Activated T-helper 17 cell treated with anti-CD3 and anti-CD28 coated beads, Interleukin-2, amount 50 U/mL, for 72 hours (primary cell): ENCODE measurements around the gene NTRK1. TPM values are rescaled to one million over a fixed set of nuclear protein-coding genes. Genes with fewer than 3 reads are reported as not detected.
A peak's percentile ranks its signal among the peaks of the same experiment; 100 is the strongest.

Source experiments
- ATAC-seq: fragments of 150-1000 bp; cut with Tn5 transposase; replicated peaks from 2 replicates; pipeline ENCODE4 v1.10.0; 2021; ENCODE audit warnings: mild to moderate bottlenecking, moderate library complexity
- H3K27ac Mint-ChIP-seq: one replicate; pipeline ENCODE4 v1.8.0; 2022; ENCODE audit warnings: mixed read lengths
- H3K27me3 Mint-ChIP-seq: one replicate; pipeline ENCODE4 v1.8.0; 2022; ENCODE audit warnings: mixed read lengths
- H3K36me3 Mint-ChIP-seq: one replicate; pipeline ENCODE4 v1.8.0; 2022; ENCODE audit warnings: low read depth, mild to moderate bottlenecking, mixed read lengths
- H3K4me1 Mint-ChIP-seq: one replicate; pipeline ENCODE4 v1.8.0; 2022; ENCODE audit warnings: mixed read lengths
- H3K4me3 Mint-ChIP-seq: one replicate; pipeline ENCODE4 v1.8.0; 2022; ENCODE audit warnings: mild to moderate bottlenecking, mixed read lengths
- H3K9me3 Mint-ChIP-seq: one replicate; pipeline ENCODE4 v1.8.0; 2022; ENCODE audit warnings: mixed read lengths
- total RNA-seq, 2 donors: library from RNA; stranded (reverse); gene quantifications; one replicate each; pipeline ENCODE4 v1.2.3, GENCODE V29; 2022

The NTRK1 gene
- total RNA-seq, 2 donors from 2014 or later = 2.5 to 13.3 TPM

DNA sequence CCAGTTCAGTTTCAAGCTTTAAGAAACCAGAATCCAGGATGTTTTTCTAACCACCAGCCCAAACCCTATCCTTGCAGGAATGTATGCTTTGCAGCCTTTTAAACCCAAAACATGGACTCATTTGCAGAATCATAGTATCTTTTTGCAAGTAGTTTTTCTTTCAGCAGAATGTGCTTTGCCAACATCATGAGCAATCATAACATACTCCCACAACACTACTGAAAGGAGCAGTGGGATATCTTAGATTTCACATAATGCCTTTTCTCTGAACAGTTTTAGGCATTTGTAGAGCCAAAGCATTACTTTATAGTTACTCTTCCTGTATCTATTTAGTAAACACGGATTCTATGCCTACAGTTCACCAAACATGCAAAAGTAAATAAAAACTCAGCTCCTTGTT, 34.0 kb upstream of the NTRK1 start:
- Mint-ChIP-seq H3K4me3 (no peak overlapping the region), H3K36me3 (no peaks in the 10 kb centered on the region), H3K4me1 (peaks cover 19% of the 10 kb centered on the region), H3K27ac (no peak overlapping the region), H3K9me3 (no peaks in the 10 kb centered on the region), H3K27me3 (peaks cover 8% of the 10 kb centered on the region)
- no peak for ATAC-seq

DNA sequence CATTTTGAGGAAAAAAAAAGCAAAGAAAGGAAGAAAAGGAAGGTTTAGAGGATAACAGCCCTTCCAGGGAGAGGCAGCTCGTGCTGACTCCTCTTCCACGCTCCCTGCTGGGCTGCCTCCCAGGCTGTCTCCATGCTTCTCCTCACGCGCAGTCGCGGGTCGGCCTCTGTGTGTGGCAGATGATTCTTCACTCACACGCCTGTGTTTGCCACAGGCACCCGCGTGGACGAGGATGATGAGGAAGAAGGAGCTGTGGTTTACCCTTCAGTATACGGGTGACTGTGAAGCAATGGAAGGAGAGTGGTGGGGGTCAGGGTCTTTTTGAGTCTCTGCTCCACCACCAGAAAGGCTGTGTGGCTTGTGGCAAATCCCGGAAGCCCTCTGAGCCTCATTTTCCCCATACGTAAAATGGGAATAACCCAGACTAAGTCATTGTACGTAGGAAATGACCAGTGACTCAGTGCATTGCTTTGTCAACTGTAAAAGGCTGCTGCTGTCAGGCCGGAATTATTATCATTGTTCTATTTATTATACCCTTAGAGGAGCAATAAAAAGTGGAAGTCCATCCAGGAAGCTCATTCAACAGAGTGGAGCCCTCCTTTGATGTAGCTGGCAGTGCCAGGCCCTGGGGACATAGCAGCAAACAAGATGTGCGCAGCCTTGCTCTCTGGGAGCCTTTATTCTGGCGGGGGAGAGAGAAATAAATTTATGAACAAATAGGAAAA, 32.1 kb upstream of the NTRK1 start:
- Mint-ChIP-seq H3K9me3 (no peaks in the 10 kb centered on the region), H3K27me3 (peaks cover 11% of the 10 kb centered on the region), H3K36me3 (no peaks in the 10 kb centered on the region), H3K27ac (peak overlapping the region; percentile 87), H3K4me1 (peaks cover 4% of the 10 kb centered on the region), H3K4me3 (peak overlapping the region; percentile 46)
- peak; percentile 64 for ATAC-seq

DNA sequence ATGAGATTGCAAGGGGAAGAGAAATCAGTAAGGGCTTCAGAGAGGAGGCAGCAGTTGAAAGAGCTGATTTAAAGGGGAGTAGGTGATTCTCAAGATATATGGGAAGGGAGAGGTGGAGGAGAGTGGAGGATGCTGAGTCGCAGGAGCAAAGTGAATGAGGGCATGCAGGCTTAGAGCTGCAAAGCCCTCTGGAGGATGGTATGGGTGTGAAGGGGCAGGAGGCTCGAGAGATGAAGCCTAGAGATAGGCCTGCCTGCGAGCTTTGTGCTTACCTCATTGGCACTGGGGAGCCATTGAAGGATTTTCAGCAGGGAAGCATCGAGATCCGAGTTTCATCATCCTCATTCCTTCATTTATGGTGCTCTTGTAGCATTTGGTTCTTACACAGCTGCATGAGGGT, 28.2 kb upstream of the NTRK1 start:
- H3K4me1 Mint-ChIP-seq = peaks cover 26% of the 10 kb centered on the region
- no peak for ATAC-seq
- peak overlapping the region; percentile 6 for H3K27ac Mint-ChIP-seq
- no peaks in the 10 kb centered on the region for H3K9me3 Mint-ChIP-seq
- no peak overlapping the region for H3K4me3 Mint-ChIP-seq
- no peaks in the 10 kb centered on the region for H3K36me3 Mint-ChIP-seq
- H3K27me3 Mint-ChIP-seq = peaks cover 11% of the 10 kb centered on the region

DNA sequence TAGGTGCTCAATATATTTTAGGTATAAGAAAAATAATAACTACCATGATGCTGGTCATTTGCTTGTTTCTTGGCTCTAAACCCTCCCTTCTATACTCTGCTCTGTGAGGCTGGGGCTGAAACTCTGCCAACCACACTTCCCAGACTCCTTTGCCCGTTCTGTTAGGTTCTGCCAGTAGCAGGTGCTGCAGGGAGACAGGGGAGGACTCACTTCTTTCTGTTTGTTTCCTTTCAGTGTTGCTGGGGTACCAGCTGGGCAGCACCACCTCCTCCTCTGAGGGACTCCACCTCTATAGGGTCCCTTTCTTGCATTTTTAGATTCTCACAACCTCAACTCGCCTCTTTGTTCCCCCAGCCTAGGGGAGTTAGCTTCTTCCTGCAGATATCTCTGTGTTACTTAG, 27.1 kb upstream of the NTRK1 start:
- Mint-ChIP-seq H3K27me3 (peaks cover 11% of the 10 kb centered on the region), H3K4me1 (peaks cover 27% of the 10 kb centered on the region), H3K9me3 (no peaks in the 10 kb centered on the region), H3K36me3 (no peaks in the 10 kb centered on the region), H3K27ac (peak overlapping the region; percentile 40), H3K4me3 (no peak overlapping the region)
- peak; percentile 7 for ATAC-seq

DNA sequence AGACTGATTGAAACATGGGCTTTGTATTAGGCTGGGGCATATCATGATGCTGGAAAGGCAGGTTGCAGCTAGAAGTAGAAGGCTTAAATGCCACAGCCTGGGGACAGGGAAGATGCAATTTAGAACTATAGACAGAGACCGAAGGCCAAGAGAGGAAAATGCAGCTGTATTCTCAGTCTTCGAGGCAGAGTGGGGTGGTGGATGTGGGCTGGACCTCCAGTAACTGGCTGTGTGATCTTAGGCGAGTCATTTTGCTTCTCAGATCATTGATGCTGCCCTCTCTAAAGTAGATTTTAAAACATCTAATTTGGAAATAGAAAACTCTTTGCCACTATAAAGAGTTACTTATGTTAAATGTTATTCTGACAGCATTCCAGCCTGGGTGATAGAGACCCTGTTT, 26.3 kb upstream of the NTRK1 start:
- ATAC-seq = peak; percentile 28
- Mint-ChIP-seq H3K27me3 (peaks cover 7% of the 10 kb centered on the region), H3K4me1 (peaks cover 30% of the 10 kb centered on the region), H3K9me3 (no peaks in the 10 kb centered on the region), H3K27ac (peak overlapping the region; percentile 40), H3K4me3 (no peak overlapping the region), H3K36me3 (no peaks in the 10 kb centered on the region)

DNA sequence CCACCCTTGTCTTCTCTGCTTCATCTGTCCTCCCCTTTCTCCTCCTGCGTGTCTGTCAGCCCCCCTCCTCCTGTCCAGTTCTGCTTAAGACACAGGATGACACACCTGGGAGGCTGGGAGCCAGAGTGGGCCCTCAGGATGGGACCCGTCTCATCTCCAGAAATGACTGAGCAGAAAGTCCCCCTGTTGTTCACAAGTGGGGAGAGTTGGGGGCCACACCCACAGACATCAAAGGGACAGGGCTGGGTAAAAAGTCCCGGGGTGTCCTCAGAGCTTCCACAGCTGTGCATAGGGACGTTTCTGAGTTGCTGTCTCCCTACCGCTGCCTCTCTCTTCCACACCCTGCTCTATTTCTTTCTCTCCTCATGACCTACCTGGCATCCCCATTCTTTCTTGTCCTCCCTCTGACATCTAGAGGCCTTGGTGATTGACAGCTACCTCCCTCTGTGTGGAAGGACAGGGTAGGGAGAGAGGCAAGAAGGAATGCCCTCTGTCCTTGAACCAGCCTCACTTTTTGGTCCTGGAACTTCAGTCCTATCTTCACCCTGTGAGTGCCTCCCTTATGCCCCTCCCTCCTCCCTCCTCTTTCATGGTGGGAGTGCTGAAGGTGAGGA, 24.5 kb upstream of the NTRK1 start:
- ATAC-seq = peak; percentile 85
- Mint-ChIP-seq H3K4me1 (peaks cover 27% of the 10 kb centered on the region), H3K27ac (peak overlapping the region; percentile 82), H3K9me3 (no peaks in the 10 kb centered on the region), H3K36me3 (no peaks in the 10 kb centered on the region), H3K27me3 (peaks cover 12% of the 10 kb centered on the region), H3K4me3 (peak overlapping the region; percentile 40)

DNA sequence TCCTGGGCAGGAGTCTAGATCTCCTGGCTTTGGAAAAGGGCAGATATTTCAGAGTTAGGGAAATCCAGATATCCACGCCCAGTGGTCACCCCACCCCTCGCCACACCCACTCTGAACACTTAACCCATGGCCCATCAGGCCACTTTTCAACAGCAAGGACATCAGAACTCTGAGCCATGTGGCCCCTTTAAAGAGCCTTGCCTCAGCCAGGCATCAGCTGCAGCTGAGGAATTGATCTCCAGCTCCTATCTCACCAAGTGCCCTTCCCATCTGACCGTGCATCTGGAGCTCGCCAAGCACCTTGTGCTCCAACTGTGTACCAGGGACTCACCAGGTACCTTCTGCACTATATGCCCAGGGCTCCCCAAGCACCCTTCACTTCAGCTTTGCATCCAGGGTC, 23.8 kb upstream of the NTRK1 start:
- Mint-ChIP-seq H3K4me1 (peaks cover 25% of the 10 kb centered on the region), H3K4me3 (peak overlapping the region; percentile 40), H3K36me3 (no peaks in the 10 kb centered on the region), H3K9me3 (no peaks in the 10 kb centered on the region), H3K27ac (no peak overlapping the region), H3K27me3 (peaks cover 11% of the 10 kb centered on the region)
- no peak for ATAC-seq

DNA sequence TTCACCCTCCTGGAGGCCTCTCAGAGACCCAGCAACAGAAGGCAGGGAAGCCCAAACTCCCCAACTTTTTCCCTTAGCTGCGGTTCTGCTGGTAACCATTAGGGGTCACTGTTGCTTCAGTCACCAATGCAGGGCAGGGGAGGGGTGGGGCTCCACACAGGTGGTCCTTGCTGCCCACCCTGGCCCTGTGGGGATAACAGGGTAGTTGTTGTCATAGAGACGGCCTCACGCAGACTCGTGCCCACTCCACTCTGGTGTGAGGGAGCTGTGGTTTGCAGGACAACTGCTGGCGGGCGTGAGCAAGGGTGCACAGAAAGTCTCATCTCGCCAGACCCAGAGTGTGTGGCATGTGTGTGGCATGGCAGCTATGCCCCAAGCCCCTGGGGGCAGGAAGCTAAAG, 21.7 kb upstream of the NTRK1 start:
- H3K4me3 Mint-ChIP-seq = no peak overlapping the region
- no peaks in the 10 kb centered on the region for H3K9me3 Mint-ChIP-seq
- no peaks in the 10 kb centered on the region for H3K36me3 Mint-ChIP-seq
- peaks cover 20% of the 10 kb centered on the region for H3K27me3 Mint-ChIP-seq
- peak; percentile 22 for ATAC-seq
- H3K27ac Mint-ChIP-seq = peak overlapping the region; percentile 49
- H3K4me1 Mint-ChIP-seq = peaks cover 23% of the 10 kb centered on the region

DNA sequence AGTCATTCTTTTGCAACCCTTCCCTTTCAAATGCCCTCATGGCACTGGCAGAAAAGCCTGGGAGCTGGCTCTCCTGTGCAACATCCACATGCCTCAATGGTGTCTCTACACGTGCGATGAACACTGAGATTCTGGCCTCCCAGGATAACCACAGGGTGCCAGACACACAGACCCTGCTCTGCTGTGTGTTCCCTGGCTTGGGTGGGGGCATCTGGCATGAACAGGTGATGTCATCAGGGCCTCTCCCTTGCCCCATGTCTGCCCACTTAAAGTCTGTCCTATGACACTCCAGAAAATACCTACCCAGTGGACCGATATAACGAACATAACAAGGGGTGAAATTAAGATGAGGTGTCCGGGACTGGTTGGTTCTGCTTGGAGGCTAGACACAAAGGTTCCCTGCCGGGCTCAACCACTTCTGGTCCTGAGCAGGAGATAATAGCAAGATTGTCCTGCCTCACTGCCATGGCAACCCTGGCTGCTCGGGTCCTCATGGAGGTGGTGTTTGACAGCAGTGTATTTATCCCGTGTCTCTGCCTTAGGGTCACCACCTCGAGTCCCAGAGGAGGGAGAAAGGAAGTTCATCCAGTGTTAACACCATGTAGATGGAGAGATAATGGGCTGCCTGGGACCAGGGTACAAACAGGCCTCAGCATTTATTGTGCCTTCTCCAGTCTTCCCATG, 21.1 kb upstream of the NTRK1 start:
- Mint-ChIP-seq H3K36me3 (no peaks in the 10 kb centered on the region), H3K4me3 (no peak overlapping the region), H3K27ac (no peak overlapping the region), H3K4me1 (peaks cover 17% of the 10 kb centered on the region), H3K27me3 (peaks cover 23% of the 10 kb centered on the region), H3K9me3 (no peaks in the 10 kb centered on the region)
- ATAC-seq = no peak

DNA sequence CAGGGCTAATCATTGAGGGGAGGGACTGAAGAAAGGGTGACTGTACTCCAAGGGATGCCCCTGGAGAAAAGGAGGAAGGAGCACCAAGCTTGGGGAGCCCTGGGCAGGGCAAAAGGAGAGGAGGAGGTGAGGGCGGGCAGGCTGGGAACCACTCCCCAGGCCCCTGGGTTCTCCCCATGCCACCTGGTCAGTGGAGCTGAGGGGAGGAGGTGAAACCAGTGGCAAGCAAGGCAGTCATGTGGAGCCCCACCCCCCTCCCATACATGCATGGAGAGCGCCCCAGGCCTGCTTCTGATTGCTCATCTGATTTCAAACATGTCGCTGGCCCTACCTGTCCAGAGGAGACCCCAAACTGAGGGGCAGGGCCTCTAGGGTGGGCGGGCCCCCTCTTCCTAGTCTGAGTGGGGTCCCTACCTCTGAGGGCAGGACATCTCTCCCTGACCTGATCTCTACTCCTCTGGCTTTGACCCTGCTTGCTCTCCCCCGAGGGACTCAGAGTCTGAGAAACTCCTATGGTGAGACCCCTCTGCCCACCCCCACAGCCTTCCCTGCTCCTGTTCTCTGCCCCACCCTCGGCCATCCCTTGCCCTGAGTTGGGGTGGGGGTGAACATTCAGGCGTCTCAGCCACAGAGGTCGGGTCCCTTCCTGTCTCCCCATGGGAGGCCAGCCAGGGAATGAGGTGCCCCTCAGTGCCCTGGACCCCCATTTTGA, 20.3 kb upstream of the NTRK1 start:
- peaks cover 23% of the 10 kb centered on the region for H3K27me3 Mint-ChIP-seq
- peaks cover 14% of the 10 kb centered on the region for H3K4me1 Mint-ChIP-seq
- peak overlapping the region; percentile 47 for H3K27ac Mint-ChIP-seq
- no peaks in the 10 kb centered on the region for H3K36me3 Mint-ChIP-seq
- ATAC-seq = no peak
- no peak overlapping the region for H3K4me3 Mint-ChIP-seq
- H3K9me3 Mint-ChIP-seq = no peaks in the 10 kb centered on the region

DNA sequence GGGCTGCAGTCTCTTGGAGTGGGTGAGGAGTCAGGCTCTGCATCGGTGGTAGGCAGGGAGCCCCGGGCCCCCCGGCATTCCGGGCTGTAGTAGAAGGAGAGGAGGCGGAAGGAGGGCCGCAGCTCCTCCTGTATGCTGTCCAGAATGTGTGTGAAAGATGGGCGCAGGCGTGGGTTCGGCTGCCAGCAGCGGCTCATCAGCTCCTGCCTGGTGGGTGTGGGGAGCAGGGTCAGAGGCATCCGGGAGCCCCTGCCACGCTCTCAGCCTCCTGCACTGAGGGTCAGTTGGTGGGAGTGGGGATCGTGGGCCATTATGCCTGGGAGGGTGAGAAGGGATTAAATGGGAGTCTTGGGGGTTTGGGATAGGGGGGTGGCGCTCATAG, 19.8 kb upstream of the NTRK1 start:
- H3K27ac Mint-ChIP-seq = peak overlapping the region; percentile 47
- peaks cover 23% of the 10 kb centered on the region for H3K27me3 Mint-ChIP-seq
- H3K4me1 Mint-ChIP-seq = peaks cover 10% of the 10 kb centered on the region
- H3K9me3 Mint-ChIP-seq = no peaks in the 10 kb centered on the region
- no peak overlapping the region for H3K4me3 Mint-ChIP-seq
- no peaks in the 10 kb centered on the region for H3K36me3 Mint-ChIP-seq
- ATAC-seq = no peak

DNA sequence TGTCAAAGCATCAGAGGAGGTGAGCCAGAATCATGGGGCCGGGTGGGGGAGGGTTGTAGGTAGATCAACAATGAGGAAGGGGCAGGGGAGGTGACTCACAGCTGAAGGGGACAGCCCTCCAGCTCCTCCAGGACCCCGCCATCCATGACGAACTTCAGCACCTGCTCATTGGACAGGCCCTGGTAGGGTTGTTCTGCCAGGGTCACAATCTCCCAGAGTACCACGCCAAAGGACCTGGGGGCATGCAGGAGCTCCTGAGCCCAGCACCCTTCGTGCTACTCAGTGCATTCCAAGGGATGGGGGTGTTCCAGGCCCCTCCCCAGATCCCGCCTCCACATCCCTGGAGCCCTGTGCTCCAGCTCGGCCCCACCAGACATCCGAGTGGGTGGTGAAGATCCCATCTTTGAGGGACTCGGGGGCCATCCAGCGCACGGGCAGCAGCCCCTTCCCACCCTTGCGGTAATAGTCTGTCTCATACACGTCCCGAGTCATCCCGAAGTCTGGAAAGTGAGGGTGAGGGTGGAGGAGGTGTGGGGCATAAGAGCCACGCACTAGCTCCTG, 19.3 kb upstream of the NTRK1 start:
- no peak for ATAC-seq
- peaks cover 23% of the 10 kb centered on the region for H3K27me3 Mint-ChIP-seq
- no peaks in the 10 kb centered on the region for H3K9me3 Mint-ChIP-seq
- H3K4me3 Mint-ChIP-seq = no peak overlapping the region
- H3K27ac Mint-ChIP-seq = no peak overlapping the region
- H3K36me3 Mint-ChIP-seq = no peaks in the 10 kb centered on the region
- H3K4me1 Mint-ChIP-seq = peaks cover 5% of the 10 kb centered on the region

DNA sequence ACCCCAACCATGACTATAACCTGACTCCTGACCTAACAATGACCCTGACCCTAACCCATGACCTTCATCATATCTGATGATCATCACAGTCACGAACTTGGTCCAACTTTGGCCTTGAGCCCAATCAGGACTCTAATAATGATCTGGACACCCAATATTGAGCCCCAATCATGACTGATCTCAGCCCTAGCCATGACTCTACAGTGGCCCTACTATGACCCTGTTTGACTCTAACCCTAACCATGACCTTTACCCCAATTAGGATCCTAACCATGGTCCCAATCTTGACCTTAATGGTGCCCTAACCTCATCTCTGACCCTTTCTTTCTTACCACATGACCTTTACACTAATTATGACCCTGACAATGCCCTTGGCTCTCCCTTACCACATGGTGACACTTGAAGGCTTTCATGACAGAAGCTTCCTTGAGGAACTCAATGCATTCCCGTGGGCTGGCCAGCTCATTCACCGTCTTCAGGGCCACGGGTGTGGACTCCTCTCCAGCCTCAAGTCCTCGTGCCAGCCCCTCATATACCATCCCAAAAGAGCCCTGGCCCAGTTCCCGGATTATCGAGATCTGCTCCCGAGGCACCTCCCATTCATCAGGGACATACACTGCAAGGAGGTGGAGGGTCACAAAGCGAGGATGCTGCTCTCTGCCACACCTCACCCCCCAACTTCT, 17.9 kb upstream of the NTRK1 start:
- H3K27me3 Mint-ChIP-seq = peaks cover 26% of the 10 kb centered on the region
- no peak for ATAC-seq
- H3K27ac Mint-ChIP-seq = no peak overlapping the region
- no peaks in the 10 kb centered on the region for H3K36me3 Mint-ChIP-seq
- H3K9me3 Mint-ChIP-seq = no peaks in the 10 kb centered on the region
- no peak overlapping the region for H3K4me3 Mint-ChIP-seq
- H3K4me1 Mint-ChIP-seq = peaks cover 3% of the 10 kb centered on the region

DNA sequence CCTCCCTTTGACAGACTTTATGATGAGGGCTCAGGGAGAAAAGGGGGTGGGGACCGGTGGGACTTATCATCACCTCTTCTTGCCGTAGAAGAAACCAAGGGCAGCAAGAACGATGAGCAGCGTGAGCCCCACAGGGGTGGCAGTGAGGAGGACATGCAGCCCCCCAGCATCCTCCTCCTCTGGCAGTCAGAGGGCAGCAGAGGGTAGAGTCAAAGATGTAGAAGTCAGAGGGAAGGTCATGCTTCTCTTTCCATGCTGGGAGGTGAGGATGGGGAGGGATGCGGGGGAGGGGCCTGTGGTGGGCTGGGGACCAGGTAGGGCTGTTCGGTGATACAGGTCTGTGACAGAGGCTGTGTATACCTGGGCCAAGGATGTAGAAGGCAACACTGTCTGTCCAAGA, 16.6 kb upstream of the NTRK1 start:
- no peak for ATAC-seq
- peaks cover 26% of the 10 kb centered on the region for H3K27me3 Mint-ChIP-seq
- H3K36me3 Mint-ChIP-seq = no peaks in the 10 kb centered on the region
- H3K4me1 Mint-ChIP-seq = peaks cover 6% of the 10 kb centered on the region
- H3K9me3 Mint-ChIP-seq = no peaks in the 10 kb centered on the region
- H3K4me3 Mint-ChIP-seq = peak overlapping the region; percentile 51
- no peak overlapping the region for H3K27ac Mint-ChIP-seq
